Spleen (tissue), 7 donors: ENCODE results near the gene PKD1.

ENCODE experiments used
- CTCF ChIP-seq, 11 experiments: fragments of 200-600 bp in 7 of 11; fragments of 450-650 bp in 4 of 11; sonication (generic) in 4 of 11; IDR thresholded peaks in 8 of 11; conservative IDR thresholded peaks in 3 of 11; 1 replicate in 7 of 11; 2 replicates in 4 of 11; pipeline versions ENCODE4 v1.4.0 to v1.8.0; 2016 to 2021; ENCODE audit warnings: antibody characterized with exemption in 11 of 11, inconsistent platforms in 4 of 11, mild to moderate bottlenecking in 1 of 11
- POLR2A ChIP-seq, 3 donors: fragments of 450-650 bp; IDR thresholded peaks; one replicate each; pipeline ENCODE4 v1.5.1; 2017; ENCODE audit warnings: antibody characterized with exemption in 3 of 3, mild to moderate bottlenecking in 1 of 3
- donor health status: DM: no; HTN: no; CAD: no; lungs with moderate emphysema.
- donor health status: DM: no; HTN: no; CAD: no.
- donor health status: DM: no; HTN: no; CAD: no.

- TF ChIP-seq CTCF (IDR thresholded peaks at IDR 0.05 in 8 of 11, conservative IDR thresholded peaks at IDR 0.05 in 3 of 11) (no peak), POLR2A (IDR thresholded peaks at IDR 0.05) (no peak)
These were observed 58.0 kb downstream of the PKD1 start for GRCh38 chr16:2077696-2078095.
